ENCODE results near the gene ARHGEF4.

The ARHGEF4 gene

GRCh38 chr2:130791617-130791939 is 45.1 kb upstream of the ARHGEF4 start:
- Histone ChIP-seq H3K9ac (no peak overlapping the region), H3K4me3 (IDR thresholded peaks at IDR 0.05; ENCODE audit: insufficient read depth, low read depth, low read length) (no peak overlapping the region), H3K27me3 (ENCODE audit: insufficient read depth, low read depth) (no peaks in the 10 kb centered on the region), H3K36me3 (ENCODE audit: insufficient read depth) (no peaks in the 10 kb centered on the region), H3K27ac (no peak overlapping the region), H2AFZ (ENCODE audit: low read depth) (no peak overlapping the region), H3K4me2 (no peak overlapping the region), H3K79me2 (ENCODE audit: insufficient read depth, low read depth) (no peaks in the 10 kb centered on the region), H3K4me1 (ENCODE audit: low read depth, poor library complexity, severe bottlenecking) (no peaks in the 10 kb centered on the region), H4K20me1 (ENCODE audit: insufficient read depth) (no peaks in the 10 kb centered on the region)
- no peak for TF ChIP-seq CTCF (conservative IDR thresholded peaks at IDR 0.05; ENCODE audit: low read depth, low read length)

GRCh38 chr2:130795431-130795830 is 41.3 kb upstream of the ARHGEF4 start:
- Histone ChIP-seq H3K36me3 (ENCODE audit: insufficient read depth) (no peaks in the 10 kb centered on the region), H3K27ac (no peak overlapping the region), H3K9ac (no peak overlapping the region), H3K27me3 (ENCODE audit: insufficient read depth, low read depth) (no peaks in the 10 kb centered on the region), H3K4me3 (IDR thresholded peaks at IDR 0.05; ENCODE audit: insufficient read depth, low read depth, low read length) (no peak overlapping the region), H2AFZ (ENCODE audit: low read depth) (no peak overlapping the region), H3K4me2 (no peak overlapping the region), H3K4me1 (ENCODE audit: low read depth, poor library complexity, severe bottlenecking) (no peaks in the 10 kb centered on the region), H3K79me2 (ENCODE audit: insufficient read depth, low read depth) (no peaks in the 10 kb centered on the region), H4K20me1 (ENCODE audit: insufficient read depth) (no peaks in the 10 kb centered on the region)
- no peak for TF ChIP-seq CTCF (conservative IDR thresholded peaks at IDR 0.05; ENCODE audit: low read depth, low read length)

GRCh38 chr2:130796290-130796689 is 40.4 kb upstream of the ARHGEF4 start:
- TF ChIP-seq CTCF (conservative IDR thresholded peaks at IDR 0.05; ENCODE audit: low read depth, low read length) = no peak
- H2AFZ ChIP-seq (ENCODE audit: low read depth) = no peak overlapping the region
- H3K27me3 ChIP-seq (ENCODE audit: insufficient read depth, low read depth) = no peaks in the 10 kb centered on the region
- H3K4me1 ChIP-seq (ENCODE audit: low read depth, poor library complexity, severe bottlenecking) = no peaks in the 10 kb centered on the region
- H4K20me1 ChIP-seq (ENCODE audit: insufficient read depth) = no peaks in the 10 kb centered on the region
- H3K36me3 ChIP-seq (ENCODE audit: insufficient read depth) = no peaks in the 10 kb centered on the region
- H3K9ac ChIP-seq = no peak overlapping the region
- no peak overlapping the region for H3K27ac ChIP-seq
- H3K4me2 ChIP-seq = no peak overlapping the region
- H3K4me3 ChIP-seq (IDR thresholded peaks at IDR 0.05; ENCODE audit: insufficient read depth, low read depth, low read length) = no peak overlapping the region
- H3K79me2 ChIP-seq (ENCODE audit: insufficient read depth, low read depth) = no peaks in the 10 kb centered on the region

GRCh38 chr2:130797493-130798435 is 39.0 kb upstream of the ARHGEF4 start:
- H3K27ac ChIP-seq = peak overlapping the region; percentile 56
- H3K79me2 ChIP-seq (ENCODE audit: insufficient read depth, low read depth) = no peaks in the 10 kb centered on the region
- H3K36me3 ChIP-seq (ENCODE audit: insufficient read depth) = no peaks in the 10 kb centered on the region
- no peak overlapping the region for H3K4me3 ChIP-seq (IDR thresholded peaks at IDR 0.05; ENCODE audit: insufficient read depth, low read depth, low read length)
- H4K20me1 ChIP-seq (ENCODE audit: insufficient read depth) = no peaks in the 10 kb centered on the region
- no peaks in the 10 kb centered on the region for H3K27me3 ChIP-seq (ENCODE audit: insufficient read depth, low read depth)
- no peaks in the 10 kb centered on the region for H3K4me1 ChIP-seq (ENCODE audit: low read depth, poor library complexity, severe bottlenecking)
- peak overlapping the region; percentile 96 for H2AFZ ChIP-seq (ENCODE audit: low read depth)
- peak; percentile 65 for TF ChIP-seq CTCF (conservative IDR thresholded peaks at IDR 0.05; ENCODE audit: low read depth, low read length)
- H3K9ac ChIP-seq = peak overlapping the region; percentile 79
- H3K4me2 ChIP-seq = peak overlapping the region; percentile 84
